ENCODE measurements around the gene MRPL58.
A peak's percentile ranks its signal among the peaks of the same experiment; 100 is the strongest.
"Not testable (repeated sequence)": the region's sequence is repeated elsewhere in the genome, so short reads cannot be mapped to it uniquely, and the experiment has no call there.

Gene MRPL58

DNA sequence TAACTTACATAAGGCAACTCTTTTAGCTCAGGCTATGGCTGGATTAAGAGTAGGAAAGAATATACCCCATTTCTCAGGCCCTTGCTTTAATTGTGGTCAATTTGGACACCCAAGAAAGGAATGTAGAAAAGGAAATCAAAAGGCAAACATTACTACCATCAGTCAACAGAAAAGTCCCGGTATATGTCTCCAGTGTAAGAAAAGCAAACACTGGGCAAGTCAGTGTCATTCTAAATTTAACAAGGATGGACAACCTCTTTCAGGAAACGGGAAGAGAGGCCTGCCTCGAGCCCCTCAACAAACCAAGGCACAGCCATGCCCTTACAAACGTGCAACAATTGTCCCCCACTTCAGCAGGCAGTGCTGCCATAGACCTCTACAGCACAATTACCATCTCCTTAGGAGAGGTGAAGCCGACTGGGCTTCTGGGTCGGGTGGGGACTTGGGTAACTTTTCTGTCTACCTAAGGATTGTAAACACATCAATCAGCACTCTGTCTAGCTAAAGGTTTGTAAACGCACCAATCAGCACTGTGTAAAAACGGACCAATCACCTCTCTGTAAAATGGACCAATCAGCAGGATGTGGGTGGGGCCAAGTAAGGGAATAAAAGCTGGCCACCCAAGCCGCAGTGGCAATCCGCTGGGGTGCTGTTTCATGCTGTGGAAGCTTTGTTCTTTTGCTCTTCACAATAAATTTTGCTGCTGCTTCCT is 12.4 kb downstream of the MRPL58 start:
- Histone ChIP-seq H3K4me1 (no peaks in the 10 kb centered on the region), H3K4me3 (no peak overlapping the region), H3K27me3 (no peaks in the 10 kb centered on the region), H3K36me3 (peaks cover 19 to 33% (median 30%) of the 10 kb centered on the region in 3 donors), H3K9me3 (no peaks in the 10 kb centered on the region), H3K27ac (no peak overlapping the region)
- TF ChIP-seq, protein P1, sequence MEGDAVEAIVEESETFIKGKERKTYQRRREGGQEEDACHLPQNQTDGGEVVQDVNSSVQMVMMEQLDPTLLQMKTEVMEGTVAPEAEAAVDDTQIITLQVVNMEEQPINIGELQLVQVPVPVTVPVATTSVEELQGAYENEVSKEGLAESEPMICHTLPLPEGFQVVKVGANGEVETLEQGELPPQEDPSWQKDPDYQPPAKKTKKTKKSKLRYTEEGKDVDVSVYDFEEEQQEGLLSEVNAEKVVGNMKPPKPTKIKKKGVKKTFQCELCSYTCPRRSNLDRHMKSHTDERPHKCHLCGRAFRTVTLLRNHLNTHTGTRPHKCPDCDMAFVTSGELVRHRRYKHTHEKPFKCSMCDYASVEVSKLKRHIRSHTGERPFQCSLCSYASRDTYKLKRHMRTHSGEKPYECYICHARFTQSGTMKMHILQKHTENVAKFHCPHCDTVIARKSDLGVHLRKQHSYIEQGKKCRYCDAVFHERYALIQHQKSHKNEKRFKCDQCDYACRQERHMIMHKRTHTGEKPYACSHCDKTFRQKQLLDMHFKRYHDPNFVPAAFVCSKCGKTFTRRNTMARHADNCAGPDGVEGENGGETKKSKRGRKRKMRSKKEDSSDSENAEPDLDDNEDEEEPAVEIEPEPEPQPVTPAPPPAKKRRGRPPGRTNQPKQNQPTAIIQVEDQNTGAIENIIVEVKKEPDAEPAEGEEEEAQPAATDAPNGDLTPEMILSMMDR (IDR thresholded peaks at IDR 0.05): no peak
- no peak for DNase-seq
- intact Hi-C loops (cut with DNase I; ENCODE audit: low total_unique reads): no loop called here

DNA sequence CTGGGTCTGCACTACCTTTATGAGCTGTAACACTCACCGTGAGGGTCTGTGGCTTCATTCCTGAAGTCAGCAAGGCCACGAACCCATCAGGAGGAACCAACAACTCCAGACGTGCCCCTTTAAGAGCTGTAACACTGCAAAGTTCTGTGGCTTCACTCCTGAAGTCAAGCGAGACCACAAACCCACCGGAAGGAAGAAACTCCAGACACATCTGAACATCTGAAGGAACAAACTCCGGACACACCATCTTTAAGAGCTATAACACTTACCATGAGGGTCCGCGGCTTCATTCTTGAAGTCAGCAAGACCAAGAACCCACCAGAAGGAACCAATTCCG is 12.9 kb downstream of the MRPL58 start:
- DNase-seq: peak in 1 of 2 donors; percentile 29
- H3K27me3 ChIP-seq; intact Hi-C loops (cut with DNase I; ENCODE audit: low total_unique reads); H3K9me3 ChIP-seq; H3K4me3 ChIP-seq; H3K4me1 ChIP-seq; H3K27ac ChIP-seq: not testable (repeated sequence)
- peaks cover 14 to 28% (median 25%) of the 10 kb centered on the region in 3 donors for H3K36me3 ChIP-seq

DNA sequence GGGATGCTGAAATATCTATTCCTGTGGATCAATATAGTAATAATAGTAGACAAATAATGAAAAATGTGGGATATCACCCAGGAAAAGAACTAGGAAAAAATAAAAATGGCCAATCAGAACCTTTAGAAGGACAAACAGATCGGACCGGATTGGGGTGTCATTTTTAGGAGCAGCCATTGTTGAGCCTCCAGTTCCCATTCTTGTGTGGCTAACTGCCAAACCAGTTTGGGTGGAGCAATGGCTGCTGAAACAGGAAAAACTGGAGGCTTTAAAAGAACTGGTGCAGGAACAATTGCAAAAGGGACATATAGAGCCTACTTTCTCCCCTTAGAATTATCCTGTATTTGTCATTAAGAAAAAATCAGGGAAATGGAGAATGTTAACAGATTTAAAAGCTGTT is 14.2 kb downstream of the MRPL58 start:
- H3K4me3 ChIP-seq; H3K27ac ChIP-seq; intact Hi-C loops (cut with DNase I; ENCODE audit: low total_unique reads); H3K9me3 ChIP-seq; H3K4me1 ChIP-seq; H3K27me3 ChIP-seq: not testable (repeated sequence)
- H3K36me3 ChIP-seq: peaks cover 1 to 15% (median 12%) of the 10 kb centered on the region in 3 donors
- peak; percentile 45 to 64 for DNase-seq

DNA sequence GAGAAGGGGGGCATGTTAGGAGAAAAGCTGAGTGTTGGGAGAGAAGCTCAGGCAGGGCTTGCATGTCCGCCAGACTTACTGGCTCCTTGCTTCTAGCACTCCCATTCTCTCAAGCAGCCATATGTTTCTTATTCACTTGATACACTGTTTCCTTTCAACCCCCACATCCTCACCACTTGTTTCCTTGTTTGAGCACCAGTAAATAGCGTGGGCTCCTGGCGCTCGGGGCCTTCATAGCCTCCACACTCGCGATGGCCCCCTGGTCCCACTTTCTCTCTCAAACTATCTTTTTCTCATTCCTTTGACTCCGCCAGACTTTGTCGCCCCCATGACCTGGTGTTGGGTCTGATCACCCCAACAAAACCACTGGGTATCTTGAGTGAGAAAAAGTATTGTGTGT is 17.7 kb downstream of the MRPL58 start:
- TF ChIP-seq, protein P1 (IDR thresholded peaks at IDR 0.05): no peak
- Histone ChIP-seq H3K4me1 (peaks cover 0 to 23% (median 19%) of the 10 kb centered on the region in 4 donors), H3K9me3 (no peaks in the 10 kb centered on the region), H3K27me3 (no peaks in the 10 kb centered on the region), H3K27ac (no peak overlapping the region), H3K4me3 (no peak overlapping the region), H3K36me3 (no peaks in the 10 kb centered on the region)
- peak in 1 of 2 donors; percentile 33 for DNase-seq
- intact Hi-C loops (cut with DNase I; ENCODE audit: low total_unique reads): loop anchor here (5.0 kb wide), 1 partner anchor 43 kb away; the partner anchor contains the start of gene CDR2L

DNA sequence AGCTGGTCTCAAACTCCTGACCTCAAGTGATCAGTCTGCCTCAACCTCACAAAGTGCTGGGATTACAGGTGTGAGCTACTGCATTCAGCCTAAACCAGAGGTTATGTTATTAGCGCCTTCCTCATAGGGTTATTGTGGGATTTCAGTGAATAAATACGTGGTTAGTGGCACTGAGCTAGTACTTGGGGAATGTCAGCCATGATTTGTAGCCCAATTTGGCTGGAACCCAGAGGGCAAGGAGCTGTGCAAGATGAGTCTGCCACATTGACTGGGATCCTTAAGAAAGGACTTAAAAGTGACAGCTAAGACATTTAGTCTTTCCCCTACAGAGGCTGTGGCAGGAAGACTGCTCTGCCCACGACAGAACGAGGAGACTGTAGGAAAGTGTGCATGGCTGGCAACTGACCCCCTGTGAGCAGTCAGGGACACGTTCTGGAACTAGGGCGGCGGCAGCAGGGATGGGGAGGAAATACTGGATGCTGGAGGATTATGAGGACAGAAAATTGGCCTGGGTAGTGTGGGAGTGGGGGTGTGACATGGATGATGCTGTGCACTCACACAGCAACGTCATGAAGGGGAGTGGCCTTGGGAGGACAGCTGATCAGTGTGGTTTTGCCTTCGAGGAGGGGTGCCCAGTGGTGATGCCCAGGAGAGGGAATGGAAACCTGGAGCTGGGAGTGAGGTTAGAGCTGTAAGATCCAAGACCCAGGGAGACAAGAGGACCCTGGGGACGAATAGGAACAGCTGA is 19.7 kb downstream of the MRPL58 start:
- Histone ChIP-seq H3K27ac (peak overlapping the region; percentile 95 to 97), H3K4me1 (peaks cover 0 to 30% (median 22%) of the 10 kb centered on the region in 4 donors), H3K27me3 (no peaks in the 10 kb centered on the region), H3K9me3 (no peaks in the 10 kb centered on the region), H3K4me3 (peak overlapping the region; percentile 71 to 96), H3K36me3 (no peaks in the 10 kb centered on the region)
- TF ChIP-seq, protein P1 (IDR thresholded peaks at IDR 0.05): no peak
- peak; percentile 88 to 90 for DNase-seq
- intact Hi-C loops (cut with DNase I; ENCODE audit: low total_unique reads): loop anchor here (5.0 kb wide), 1 partner anchor 45 kb away; the partner anchor contains the start of gene CDR2L

DNA sequence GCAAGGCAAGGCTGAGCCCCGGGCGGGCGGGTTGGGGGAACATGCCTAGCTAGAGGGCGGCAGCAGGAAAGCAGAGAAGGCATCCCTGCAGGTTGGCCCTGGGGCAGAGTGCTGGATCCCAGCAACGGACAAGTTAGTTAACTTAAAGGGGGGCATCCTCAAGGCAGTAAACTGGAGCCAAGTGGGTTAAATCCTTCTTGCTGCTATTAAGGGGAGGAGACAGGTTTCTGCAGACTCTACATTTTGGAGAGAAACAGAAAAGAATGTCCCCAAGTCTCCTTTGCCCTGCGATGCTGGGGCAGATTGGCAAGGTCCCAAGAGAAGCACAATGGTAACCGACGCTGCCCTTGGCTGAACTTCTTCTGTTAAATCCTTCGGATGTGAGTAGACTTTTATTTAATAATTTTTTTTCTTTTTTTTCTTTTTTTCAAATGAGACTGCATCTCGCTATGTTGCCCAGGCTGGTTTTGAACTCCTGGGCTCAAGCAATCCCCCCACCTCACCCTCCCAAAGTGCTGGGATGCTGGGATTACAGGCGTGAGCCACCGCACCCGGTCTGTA is 20.3 kb downstream of the MRPL58 start:
- intact Hi-C loops (cut with DNase I; ENCODE audit: low total_unique reads): loop anchor here (5.0 kb wide), 1 partner anchor 45 kb away; the partner anchor contains the start of gene CDR2L
- Histone ChIP-seq H3K27ac (peak overlapping the region; percentile 95 to 97), H3K9me3 (no peaks in the 10 kb centered on the region), H3K4me1 (peaks cover 0 to 30% (median 22%) of the 10 kb centered on the region in 4 donors), H3K4me3 (peak overlapping the region; percentile 71 to 96), H3K36me3 (no peaks in the 10 kb centered on the region), H3K27me3 (no peaks in the 10 kb centered on the region)
- TF ChIP-seq, protein P1 (IDR thresholded peaks at IDR 0.05): no peak
- peak; percentile 48 to 77 for DNase-seq
